Thyroid gland (tissue), 4 donors: ENCODE data around the gene PLA2G12B. TPM values are rescaled to one million over a fixed set of nuclear protein-coding genes. Genes with fewer than 3 reads are reported as not detected.

ENCODE experiments used
- DNase-seq, 2 donors: peaks; one replicate each; pipeline ENCODE4 v3.0.0-alpha.2; 2019
- H3K27ac ChIP-seq, 3 donors: fragments of 200-600 bp; sonication (generic); 1 replicate in 2 of 3; 2 replicates in 1 of 3; pipeline ENCODE4 v1.5.1; 2016 to 2019; ENCODE audit warnings: mild to moderate bottlenecking in 1 of 3, moderate library complexity in 1 of 3
- H3K27me3 ChIP-seq: fragments of 200-600 bp; sonication (generic); one replicate; pipeline ENCODE4 v1.5.1; 2019
- H3K36me3 ChIP-seq, 2 donors: fragments of 200-600 bp; sonication (generic); one replicate each; pipeline ENCODE4 v1.5.1; 2016 to 2019
- H3K4me1 ChIP-seq, 2 donors: fragments of 200-600 bp; sonication (generic); one replicate each; pipeline ENCODE4 v1.5.1; 2017 to 2019
- H3K4me3 ChIP-seq, 3 donors: fragments of 200-600 bp; sonication (generic); replicated peaks in 1 of 3; 1 replicate in 2 of 3; 2 replicates in 1 of 3; pipeline ENCODE4 v1.5.1; 2016; ENCODE audit warnings: mild to moderate bottlenecking in 1 of 3
- H3K9me3 ChIP-seq: fragments of 200-600 bp; sonication (generic); one replicate; pipeline ENCODE4 v1.5.1; 2017
- POLR2A ChIP-seq, 2 donors: fragments of 450-650 bp; IDR thresholded peaks; one replicate each; pipeline ENCODE4 v1.6.1; 2017; ENCODE audit warnings: antibody characterized with exemption in 2 of 2, mild to moderate bottlenecking in 2 of 2, moderate library complexity in 1 of 2
- WGBS, 2 donors: methylation state at CpG; one replicate each; pipeline ENCODE4 v1.1.5; 2017; 5-methylcytosine and 5-hydroxymethylcytosine counted together
- intact Hi-C: fragments of 100-400 bp; cut with DNase I; formaldehyde crosslinking; loops from one replicate; pipeline ENCODE4 v1.15.1; 2023
- total RNA-seq, 4 donors: library from RNA; depleted of rRNA; stranded (reverse); fragments of >200 nt; gene quantifications; one replicate each; pipeline ENCODE4 v1.2.3, GENCODE V29; 2016
- TF ChIP-seq, protein P1 (sequence below), 6 experiments: fragments of 200-600 bp in 3 of 6; fragments of 450-650 bp in 3 of 6; sonication (generic) in 3 of 6; IDR thresholded peaks; one replicate each; pipeline ENCODE4 v1.5.1; 2016 to 2019; ENCODE audit warnings: antibody characterized with exemption in 6 of 6, mild to moderate bottlenecking in 2 of 6, inconsistent platforms in 1 of 6, moderate library complexity in 1 of 6

PLA2G12B gene
- total RNA-seq, 4 donors from 2014 or later: not detected

GRCh38 chr10:72956001-72956400 lies 1.4 kb upstream of the PLA2G12B start:
- Histone ChIP-seq H3K27me3 (no peaks in the 10 kb centered on the region), H3K4me3 (no peak overlapping the region), H3K36me3 (no peaks in the 10 kb centered on the region), H3K27ac (no peak overlapping the region), H3K4me1 (no peaks in the 10 kb centered on the region), H3K9me3 (no peaks in the 10 kb centered on the region)
- DNase-seq: no peak
- intact Hi-C loops: no loop called here
- TF ChIP-seq, protein P1, sequence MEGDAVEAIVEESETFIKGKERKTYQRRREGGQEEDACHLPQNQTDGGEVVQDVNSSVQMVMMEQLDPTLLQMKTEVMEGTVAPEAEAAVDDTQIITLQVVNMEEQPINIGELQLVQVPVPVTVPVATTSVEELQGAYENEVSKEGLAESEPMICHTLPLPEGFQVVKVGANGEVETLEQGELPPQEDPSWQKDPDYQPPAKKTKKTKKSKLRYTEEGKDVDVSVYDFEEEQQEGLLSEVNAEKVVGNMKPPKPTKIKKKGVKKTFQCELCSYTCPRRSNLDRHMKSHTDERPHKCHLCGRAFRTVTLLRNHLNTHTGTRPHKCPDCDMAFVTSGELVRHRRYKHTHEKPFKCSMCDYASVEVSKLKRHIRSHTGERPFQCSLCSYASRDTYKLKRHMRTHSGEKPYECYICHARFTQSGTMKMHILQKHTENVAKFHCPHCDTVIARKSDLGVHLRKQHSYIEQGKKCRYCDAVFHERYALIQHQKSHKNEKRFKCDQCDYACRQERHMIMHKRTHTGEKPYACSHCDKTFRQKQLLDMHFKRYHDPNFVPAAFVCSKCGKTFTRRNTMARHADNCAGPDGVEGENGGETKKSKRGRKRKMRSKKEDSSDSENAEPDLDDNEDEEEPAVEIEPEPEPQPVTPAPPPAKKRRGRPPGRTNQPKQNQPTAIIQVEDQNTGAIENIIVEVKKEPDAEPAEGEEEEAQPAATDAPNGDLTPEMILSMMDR (IDR thresholded peaks at IDR 0.05): no peak
- TF ChIP-seq POLR2A (IDR thresholded peaks at IDR 0.05): no peak

DNA sequence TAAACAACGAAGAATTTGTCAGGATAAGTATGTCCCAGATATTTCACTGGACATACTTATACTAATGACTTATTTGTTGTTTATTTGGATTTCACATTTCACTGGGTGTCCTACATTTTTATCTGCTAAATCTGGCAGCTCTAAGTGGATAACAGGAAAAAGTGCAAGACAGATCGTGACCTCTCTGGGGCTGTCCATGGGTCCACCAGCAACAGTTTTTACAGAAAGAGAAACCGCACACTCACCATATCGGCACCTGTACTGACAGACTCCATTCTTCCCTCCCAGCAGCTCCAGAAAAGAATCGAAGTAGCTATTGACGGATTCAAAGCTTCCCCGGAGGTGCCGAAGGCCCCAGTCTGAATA lies 393 bp downstream of the PLA2G12B start:
- TF ChIP-seq, protein P1 (IDR thresholded peaks at IDR 0.05): no peak
- no peak for TF ChIP-seq POLR2A (IDR thresholded peaks at IDR 0.05)
- intact Hi-C loops: no loop called here
- WGBS, 2 donors: 66 to 69% methylated on average over 8 of the region's 8 CpGs
- no peaks in the 10 kb centered on the region for H3K9me3 ChIP-seq
- no peak overlapping the region for H3K27ac ChIP-seq
- H3K4me3 ChIP-seq: no peak overlapping the region
- H3K36me3 ChIP-seq: no peaks in the 10 kb centered on the region
- DNase-seq: no peak
- no peaks in the 10 kb centered on the region for H3K4me1 ChIP-seq
- H3K27me3 ChIP-seq: no peaks in the 10 kb centered on the region

DNA sequence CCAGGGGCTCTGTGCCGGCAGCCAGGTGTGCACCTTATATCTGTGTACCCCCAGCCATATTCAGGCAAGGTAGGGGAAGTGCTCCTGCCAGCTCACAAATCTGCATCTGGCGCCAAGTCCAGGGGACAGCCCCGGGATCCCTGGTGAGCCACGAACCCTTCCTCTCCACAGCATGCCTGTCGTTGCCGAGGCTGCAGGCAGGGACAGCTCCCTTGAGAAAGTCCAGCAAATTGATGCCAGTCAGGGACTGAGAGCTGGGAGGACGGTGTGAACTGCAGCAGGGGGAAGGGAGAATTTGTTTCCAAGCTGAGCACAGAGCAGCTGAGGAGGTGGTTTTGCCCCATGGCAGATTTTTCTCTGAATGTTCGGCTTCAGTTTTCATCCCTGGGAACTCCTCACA lies 919 bp downstream of the PLA2G12B start:
- no peak overlapping the region for H3K4me3 ChIP-seq
- no peaks in the 10 kb centered on the region for H3K9me3 ChIP-seq
- DNase-seq: no peak
- intact Hi-C loops: no loop called here
- H3K4me1 ChIP-seq: no peaks in the 10 kb centered on the region
- TF ChIP-seq, protein P1 (IDR thresholded peaks at IDR 0.05): no peak
- no peak for TF ChIP-seq POLR2A (IDR thresholded peaks at IDR 0.05)
- no peaks in the 10 kb centered on the region for H3K27me3 ChIP-seq
- no peaks in the 10 kb centered on the region for H3K36me3 ChIP-seq
- 60 to 94% methylated on average over 3 to 8 of the region's 8 CpGs for WGBS, 2 donors
- H3K27ac ChIP-seq: no peak overlapping the region

GRCh38 chr10:72952642-72953158 lies 1.9 kb downstream of the PLA2G12B start:
- Histone ChIP-seq H3K4me3 (no peak overlapping the region), H3K36me3 (no peaks in the 10 kb centered on the region), H3K27me3 (no peaks in the 10 kb centered on the region), H3K27ac (no peak overlapping the region), H3K4me1 (no peaks in the 10 kb centered on the region), H3K9me3 (no peaks in the 10 kb centered on the region)
- intact Hi-C loops: no loop called here
- no peak for TF ChIP-seq POLR2A (IDR thresholded peaks at IDR 0.05)
- TF ChIP-seq, protein P1 (IDR thresholded peaks at IDR 0.05): no peak
- 79 to 85% methylated on average over 5 of the region's 5 CpGs for WGBS, 2 donors
- no peak for DNase-seq

DNA sequence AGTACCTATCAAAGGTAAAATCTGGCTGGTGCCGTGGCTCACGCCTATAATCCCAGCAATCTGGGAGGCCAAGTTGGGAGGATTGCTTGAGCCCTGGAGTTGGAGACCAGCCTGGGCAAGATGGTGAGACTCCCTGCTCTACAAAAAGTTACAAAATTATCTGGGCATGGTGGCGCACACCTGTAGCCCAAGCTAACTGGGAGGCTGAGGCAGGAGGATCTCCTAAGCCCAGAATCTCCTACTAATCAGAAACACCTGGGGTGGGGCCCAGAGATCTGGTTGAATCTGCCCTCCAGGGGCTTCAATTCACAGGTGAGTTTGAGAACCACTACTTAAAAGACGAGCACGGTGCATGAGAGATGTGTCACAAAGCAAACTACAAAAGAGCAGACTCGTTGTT lies 2.4 kb downstream of the PLA2G12B start:
- no peak overlapping the region for H3K27ac ChIP-seq
- TF ChIP-seq POLR2A (IDR thresholded peaks at IDR 0.05): no peak
- TF ChIP-seq, protein P1 (IDR thresholded peaks at IDR 0.05): no peak
- H3K4me1 ChIP-seq: no peaks in the 10 kb centered on the region
- intact Hi-C loops: no loop called here
- H3K36me3 ChIP-seq: no peaks in the 10 kb centered on the region
- H3K4me3 ChIP-seq: no peak overlapping the region
- no peak for DNase-seq
- WGBS, 2 donors: 83 to 87% methylated on average over 6 of the region's 6 CpGs
- H3K9me3 ChIP-seq: no peaks in the 10 kb centered on the region
- no peaks in the 10 kb centered on the region for H3K27me3 ChIP-seq
